ENCODE data around the gene C1QL1.
"Not testable (repeated sequence)": the region's sequence is repeated elsewhere in the genome, so short reads cannot be mapped to it uniquely, and the experiment has no call there.

C1QL1 gene

GRCh38 chr17:44961921-44962350, 6.2 kb downstream of the C1QL1 start:
- DNase-seq (ENCODE audit: low read depth): no peak

- no peak for DNase-seq (ENCODE audit: low read depth)
Observed at GRCh38 chr17:44960691-44961090, 7.4 kb downstream of the C1QL1 start.

- no peak for DNase-seq (ENCODE audit: low read depth)
Observed at GRCh38 chr17:44959821-44960531, 8.1 kb downstream of the C1QL1 start.

- no peak for DNase-seq (ENCODE audit: low read depth)
Observed at GRCh38 chr17:44956998-44957981, 10.8 kb downstream of the C1QL1 start.

- no peak for DNase-seq (ENCODE audit: low read depth)
Observed at GRCh38 chr17:44955674-44956425, 12.3 kb downstream of the C1QL1 start.

GRCh38 chr17:44952946-44953475, 15.1 kb downstream of the C1QL1 start:
- no peak for DNase-seq (ENCODE audit: low read depth)

- no peak for DNase-seq (ENCODE audit: low read depth)
Observed at GRCh38 chr17:44948315-44948795, 19.7 kb downstream of the C1QL1 start.

- DNase-seq (ENCODE audit: low read depth): peak; percentile 85
Observed at GRCh38 chr17:44947461-44948314, 20.4 kb downstream of the C1QL1 start, which contains the start of gene KIF18B. Gene KIF18B (minus strand): TSS chr17:44947773. CDS start chr17:44936344, 11,429 bp downstream.

GRCh38 chr17:44945652-44946051, 22.5 kb downstream of the C1QL1 start:
- DNase-seq (ENCODE audit: low read depth): not testable (repeated sequence)

GRCh38 chr17:44942456-44942855, 25.6 kb downstream of the C1QL1 start:
- DNase-seq (ENCODE audit: low read depth): no peak

GRCh38 chr17:44941712-44942331, 26.3 kb downstream of the C1QL1 start:
- no peak for DNase-seq (ENCODE audit: low read depth)

GRCh38 chr17:44940768-44941167, 27.3 kb downstream of the C1QL1 start:
- DNase-seq (ENCODE audit: low read depth): no peak

GRCh38 chr17:44940317-44940716, 27.8 kb downstream of the C1QL1 start:
- peak; percentile 53 for DNase-seq (ENCODE audit: low read depth)

- DNase-seq (ENCODE audit: low read depth): no peak
Observed at GRCh38 chr17:44935116-44935515, 33.0 kb downstream of the C1QL1 start.

- DNase-seq (ENCODE audit: low read depth): no peak
Observed at GRCh38 chr17:44934745-44935105, 33.4 kb downstream of the C1QL1 start.

- no peak for DNase-seq (ENCODE audit: low read depth)
Observed at GRCh38 chr17:44933824-44934744, 34.0 kb downstream of the C1QL1 start.

- no peak for DNase-seq (ENCODE audit: low read depth)
Observed at GRCh38 chr17:44932787-44933097, 35.4 kb downstream of the C1QL1 start.

- no peak for DNase-seq (ENCODE audit: low read depth)
Observed at GRCh38 chr17:44932096-44932786, 35.9 kb downstream of the C1QL1 start.

- no peak for DNase-seq (ENCODE audit: low read depth)
Observed at GRCh38 chr17:44931376-44931775, 36.7 kb downstream of the C1QL1 start.
